Right lobe of liver (tissue), 6 donors: ENCODE data around the gene THADA. TPM values are rescaled to one million over a fixed set of nuclear protein-coding genes. Genes with fewer than 3 reads are reported as not detected.

ENCODE experiments used
- ATAC-seq, 4 donors: fragments of 200-7000 bp; cut with Tn5 transposase; one replicate each; pipeline ENCODE4 v1.9.1; 2020; ENCODE audit warnings: mild to moderate bottlenecking in 4 of 4, moderate library complexity in 4 of 4
- DNase-seq, 3 donors: peaks; one replicate each; pipeline ENCODE4 v3.0.0-alpha.2; 2020
- H3K27ac ChIP-seq, 3 donors: fragments of 200-600 bp; one replicate each; pipeline ENCODE4 v1.8.0; 2022
- H3K27me3 ChIP-seq, 2 donors: fragments of 200-600 bp; one replicate each; pipeline ENCODE4 v1.8.0; 2022
- H3K36me3 ChIP-seq, 4 donors: fragments of 200-600 bp; sonication (generic) in 1 of 4; one replicate each; pipeline versions ENCODE4 v1.5.1 to v1.8.0; 2017 to 2022; ENCODE audit warnings: control low read depth in 1 of 4
- H3K4me1 ChIP-seq, 4 donors: fragments of 200-600 bp; sonication (generic) in 1 of 4; one replicate each; pipeline versions ENCODE4 v1.5.1 to v1.8.0; 2017 to 2022; ENCODE audit warnings: control low read depth in 1 of 4
- H3K4me3 ChIP-seq, 3 donors: fragments of 200-600 bp; one replicate each; pipeline ENCODE4 v1.8.0; 2022
- H3K9me3 ChIP-seq, 4 donors: fragments of 200-600 bp; sonication (generic) in 1 of 4; one replicate each; pipeline versions ENCODE4 v1.5.1 to v1.8.0; 2017 to 2022; ENCODE audit warnings: control low read depth in 1 of 4
- POLR2A ChIP-seq: fragments of 450-650 bp; IDR thresholded peaks from one replicate; pipeline ENCODE4 v1.6.1; 2017; ENCODE audit warnings: antibody characterized with exemption, mild to moderate bottlenecking
- WGBS: methylation state at CpG from one replicate; pipeline ENCODE4 v1.1.6; 2018; ENCODE audit warnings: low coverage, low lambda C conversion rate; ENCODE audit not compliant: insufficient coverage; ENCODE audit errors: missing lambda C conversion rate; 5-methylcytosine and 5-hydroxymethylcytosine counted together
- intact Hi-C, 2 donors: fragments of 100-400 bp; cut with DNase I; formaldehyde crosslinking; loops; one replicate each; pipeline versions ENCODE4 v1.11.2 to v1.14.1; 2022
- total RNA-seq, 6 experiments: library from RNA; depleted of rRNA in 2 of 6; stranded (reverse); fragments of >200 nt in 2 of 6; fragmentation: NEBNext Ultra II Directional in 3 of 6; extraction: Animal tissue kit (Norgen Biotek cat#: 25700) in 3 of 6; gene quantifications; one replicate each; pipeline versions ENCODE4 v1.1.0 to v1.2.4, GENCODE V29; 2016 to 2023
- TF ChIP-seq, protein P1 (sequence below), 4 donors: fragments of 200-600 bp in 3 of 4; fragments of 450-650 bp in 1 of 4; IDR thresholded peaks; one replicate each; pipeline versions ENCODE4 v1.5.1 to v1.8.0; 2016 to 2022; ENCODE audit warnings: antibody characterized with exemption in 4 of 4, mild to moderate bottlenecking in 2 of 4
- donor health status: DM: no; HTN: yes; CAD: no.
- donor health status: DM: no; HTN: no; CAD: no.
- donor health status: DM: no; HTN: no; CAD: no.
- donor health status: DM: no; HTN: yes; CAD: no.
- donor health status: DM: no; HTN: yes; CAD: no.

THADA gene
- total RNA-seq, 6 experiments from 2014 or later: 12.2 to 21.6 (median 14.0) TPM

DNA sequence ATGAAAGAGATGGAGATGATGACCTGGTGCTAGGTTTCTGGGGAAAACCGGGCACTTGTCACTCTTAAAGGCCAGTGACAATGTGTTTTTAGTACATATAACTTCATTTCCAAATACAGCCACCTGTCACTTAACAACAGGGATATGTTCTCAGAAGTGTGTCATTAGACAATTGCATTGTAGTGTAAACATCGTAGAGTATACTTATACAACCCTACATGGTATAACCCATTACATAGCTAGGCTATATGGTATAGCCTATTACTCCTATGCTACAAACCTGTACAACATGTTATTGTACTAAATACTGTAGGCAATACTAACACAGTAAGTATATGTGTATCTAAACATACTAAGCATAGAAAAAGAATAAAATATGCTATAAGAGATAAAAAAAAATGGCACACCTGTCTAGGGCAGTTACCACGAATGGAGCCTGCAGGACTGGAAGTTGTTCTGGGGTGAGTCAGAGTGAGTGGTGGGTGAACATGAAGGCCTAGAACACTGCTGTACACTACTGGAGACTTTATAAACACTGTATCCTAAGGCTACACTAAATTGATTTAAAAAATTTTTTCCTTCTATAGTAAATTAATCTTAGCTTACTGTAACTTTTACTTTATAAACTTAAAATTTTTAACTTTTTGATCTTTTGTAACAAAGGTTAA is 123.2 kb downstream of the THADA start:
- Histone ChIP-seq H3K27me3 (no peaks in the 10 kb centered on the region), H3K4me1 (no peaks in the 10 kb centered on the region), H3K27ac (no peak overlapping the region), H3K36me3 (no peaks in the 10 kb centered on the region), H3K4me3 (no peak overlapping the region), H3K9me3 (no peaks in the 10 kb centered on the region)
- ATAC-seq: no peak
- no peak for TF ChIP-seq POLR2A
- DNase-seq: no peak
- WGBS: 97% methylated on average over 3 of the region's 3 CpGs
- intact Hi-C loops: no loop called here

DNA sequence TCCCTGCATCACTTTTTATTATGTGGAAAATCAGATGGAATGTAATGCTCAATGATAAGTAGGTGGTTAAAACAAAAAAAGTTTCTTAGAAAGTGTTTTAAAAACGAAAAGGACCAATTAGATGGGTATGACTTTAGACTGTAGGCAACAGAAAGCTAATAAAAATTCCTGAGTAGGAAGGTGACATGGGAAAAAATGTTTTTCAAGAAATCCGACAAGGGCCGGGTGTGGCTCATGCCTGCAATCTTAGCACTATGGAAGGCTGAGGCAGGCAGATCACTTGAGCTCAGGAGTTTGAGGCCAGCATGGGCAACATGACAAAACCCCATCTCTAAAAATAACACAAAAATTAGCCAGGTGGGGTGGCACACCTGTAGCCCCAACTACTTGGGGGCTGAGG is 126.1 kb downstream of the THADA start:
- TF ChIP-seq, protein P1, sequence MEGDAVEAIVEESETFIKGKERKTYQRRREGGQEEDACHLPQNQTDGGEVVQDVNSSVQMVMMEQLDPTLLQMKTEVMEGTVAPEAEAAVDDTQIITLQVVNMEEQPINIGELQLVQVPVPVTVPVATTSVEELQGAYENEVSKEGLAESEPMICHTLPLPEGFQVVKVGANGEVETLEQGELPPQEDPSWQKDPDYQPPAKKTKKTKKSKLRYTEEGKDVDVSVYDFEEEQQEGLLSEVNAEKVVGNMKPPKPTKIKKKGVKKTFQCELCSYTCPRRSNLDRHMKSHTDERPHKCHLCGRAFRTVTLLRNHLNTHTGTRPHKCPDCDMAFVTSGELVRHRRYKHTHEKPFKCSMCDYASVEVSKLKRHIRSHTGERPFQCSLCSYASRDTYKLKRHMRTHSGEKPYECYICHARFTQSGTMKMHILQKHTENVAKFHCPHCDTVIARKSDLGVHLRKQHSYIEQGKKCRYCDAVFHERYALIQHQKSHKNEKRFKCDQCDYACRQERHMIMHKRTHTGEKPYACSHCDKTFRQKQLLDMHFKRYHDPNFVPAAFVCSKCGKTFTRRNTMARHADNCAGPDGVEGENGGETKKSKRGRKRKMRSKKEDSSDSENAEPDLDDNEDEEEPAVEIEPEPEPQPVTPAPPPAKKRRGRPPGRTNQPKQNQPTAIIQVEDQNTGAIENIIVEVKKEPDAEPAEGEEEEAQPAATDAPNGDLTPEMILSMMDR (IDR thresholded peaks at IDR 0.05): no peak
- TF ChIP-seq POLR2A: no peak
- no peak overlapping the region for H3K27ac ChIP-seq
- H3K9me3 ChIP-seq: no peaks in the 10 kb centered on the region
- WGBS: 96% methylated on average over 3 of the region's 3 CpGs
- no peaks in the 10 kb centered on the region for H3K27me3 ChIP-seq
- H3K36me3 ChIP-seq: no peaks in the 10 kb centered on the region
- ATAC-seq (no peak), DNase-seq (no peak)
- no peaks in the 10 kb centered on the region for H3K4me1 ChIP-seq
- no peak overlapping the region for H3K4me3 ChIP-seq
- intact Hi-C loops: no loop called here

DNA sequence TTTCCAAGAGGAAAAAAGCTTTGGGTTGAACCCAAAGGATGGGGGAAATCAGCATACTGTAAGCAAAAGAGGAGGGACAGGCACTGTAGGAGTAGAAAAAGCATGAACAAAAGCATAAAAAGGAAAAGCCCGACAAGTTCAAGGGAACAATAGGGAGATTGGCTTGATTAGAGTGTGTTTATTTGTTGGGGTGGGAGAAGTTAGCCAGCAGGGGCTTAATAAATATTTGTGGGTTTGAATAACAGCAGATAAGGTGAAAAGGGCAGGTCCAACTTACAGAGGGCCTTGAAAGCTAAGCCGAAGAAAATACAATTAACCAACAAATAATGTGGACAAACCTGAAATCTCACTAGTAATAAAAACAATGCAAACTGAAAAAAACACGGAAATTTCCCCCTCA is 126.7 kb downstream of the THADA start:
- DNase-seq: no peak
- no peak for ATAC-seq
- no peaks in the 10 kb centered on the region for H3K36me3 ChIP-seq
- peaks cover 0 to 2% (median 0%) of the 10 kb centered on the region in 4 donors for H3K4me1 ChIP-seq
- H3K27ac ChIP-seq: no peak overlapping the region
- intact Hi-C loops: no loop called here
- WGBS: 60% methylated on average over 3 of the region's 3 CpGs
- no peak overlapping the region for H3K4me3 ChIP-seq
- TF ChIP-seq, protein P1 (IDR thresholded peaks at IDR 0.05): no peak
- TF ChIP-seq POLR2A: no peak
- H3K27me3 ChIP-seq: no peaks in the 10 kb centered on the region
- no peaks in the 10 kb centered on the region for H3K9me3 ChIP-seq

DNA sequence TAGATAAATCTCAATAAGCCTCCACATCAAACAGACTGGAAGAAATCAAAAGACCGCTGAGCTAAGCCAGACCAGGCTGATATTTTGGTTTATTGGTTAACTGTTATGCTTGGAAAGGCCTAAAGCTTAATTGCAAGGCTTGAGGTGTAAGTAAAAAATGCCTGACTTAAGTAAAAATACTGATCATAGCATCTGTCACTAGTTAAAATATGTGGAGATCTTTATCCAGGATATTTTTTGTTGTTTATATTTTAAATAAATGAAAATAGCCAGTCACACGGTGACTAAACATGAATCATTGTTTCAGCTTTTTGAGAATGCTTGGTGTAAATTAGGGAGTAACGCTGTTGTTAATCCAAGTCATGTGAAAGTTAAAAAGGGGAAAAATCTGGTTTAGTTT is 127.9 kb downstream of the THADA start:
- WGBS: 74% methylated on average over 3 of the region's 3 CpGs
- no peak for ATAC-seq

DNA sequence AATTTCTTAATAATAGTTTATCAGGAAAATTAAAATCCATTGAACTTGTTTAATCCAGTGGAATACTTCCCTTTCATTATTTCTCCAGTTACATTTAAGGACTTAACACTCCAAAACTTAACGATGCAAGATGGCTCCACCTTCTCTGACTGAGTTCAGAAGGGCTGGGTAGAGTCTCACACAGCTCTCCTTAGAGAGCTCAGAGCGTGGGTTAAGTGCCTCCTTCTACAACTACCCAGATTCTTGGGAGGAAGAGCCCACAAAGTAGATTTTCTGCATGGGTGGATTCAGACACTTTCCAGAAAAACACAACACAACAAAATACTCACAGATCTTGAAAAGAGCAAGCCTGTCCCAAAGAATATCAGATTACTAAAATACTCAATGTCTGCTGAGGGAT is 130.6 kb downstream of the THADA start:
- Histone ChIP-seq H3K4me1 (peaks cover 0 to 25% (median 2%) of the 10 kb centered on the region in 4 donors), H3K36me3 (no peaks in the 10 kb centered on the region), H3K4me3 (no peak overlapping the region), H3K27me3 (no peaks in the 10 kb centered on the region), H3K27ac (no peak overlapping the region), H3K9me3 (no peaks in the 10 kb centered on the region)
- 100% methylated on average over 1 of the region's 2 CpGs for WGBS
- intact Hi-C loops: no loop called here
- ATAC-seq: no peak
- no peak for DNase-seq
- TF ChIP-seq, protein P1 (IDR thresholded peaks at IDR 0.05): no peak
- TF ChIP-seq POLR2A: no peak

More for the DNA sequence above, 127.9 kb downstream of the THADA start:
- H3K27me3 ChIP-seq: no peaks in the 10 kb centered on the region
- no peak overlapping the region for H3K4me3 ChIP-seq
- H3K27ac ChIP-seq: no peak overlapping the region
- intact Hi-C loops: no loop called here
- DNase-seq: no peak
- H3K9me3 ChIP-seq: no peaks in the 10 kb centered on the region
- peaks cover 0 to 11% (median 1%) of the 10 kb centered on the region in 4 donors for H3K4me1 ChIP-seq
- no peaks in the 10 kb centered on the region for H3K36me3 ChIP-seq
- TF ChIP-seq, protein P1 (IDR thresholded peaks at IDR 0.05): no peak
- TF ChIP-seq POLR2A: no peak
